Activated effector memory CD4-positive, alpha-beta T cell treated with Interleukin-2 at 50 U/mL for 16 hours (primary cell): ENCODE results near the gene RNF26.
A peak's percentile ranks its signal among the peaks of the same experiment; 100 is the strongest.

Source experiments
- DNase-seq: peaks from one replicate; pipeline ENCODE4 v3.0.0-alpha.2; 2020

RNF26 gene

GRCh38 chr11:119337581-119338317 is 3.4 kb downstream of the RNF26 start:
- no peak for DNase-seq

DNA sequence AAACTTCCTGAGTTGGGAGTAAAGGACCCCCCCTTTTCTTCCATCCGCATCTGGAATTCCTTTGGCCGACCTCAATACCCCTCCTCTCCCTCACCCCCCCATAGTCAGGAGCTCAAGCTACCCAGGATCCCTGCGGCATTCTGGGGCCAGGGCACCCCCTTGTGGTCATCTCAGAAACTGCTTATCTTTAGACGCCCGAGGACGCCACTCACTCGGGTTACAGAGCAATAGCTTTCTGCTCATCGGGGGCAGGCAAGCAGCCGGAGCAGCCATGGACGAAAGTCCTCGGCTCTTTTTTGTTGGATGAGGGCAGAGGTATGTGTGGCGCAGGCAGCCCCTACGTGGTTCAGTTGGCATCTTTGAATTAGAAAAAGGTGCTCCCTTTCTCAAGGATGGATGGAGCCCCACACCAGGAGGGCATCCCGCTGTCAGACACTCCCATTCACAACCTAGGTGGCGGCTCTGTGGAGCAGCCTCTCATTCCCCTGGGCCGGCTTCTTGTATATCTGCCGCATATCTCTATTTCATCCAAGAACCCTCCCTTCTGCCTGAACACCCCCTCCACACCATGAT is 4.1 kb downstream of the RNF26 start:
- DNase-seq, result peak; percentile 47

GRCh38 chr11:119338965-119339588 is 4.8 kb downstream of the RNF26 start:
- DNase-seq, result no peak

- no peak for DNase-seq
These were observed 5.4 kb downstream of the RNF26 start for GRCh38 chr11:119339589-119340334.

- DNase-seq, result no peak
These were observed 6.3 kb downstream of the RNF26 start, which contains the start of gene C1QTNF5 for GRCh38 chr11:119340335-119341221. TSS of gene C1QTNF5 (minus strand) at chr11:119340883. CDS start at chr11:119340397, 486 bp downstream.

- DNase-seq, result no peak
These were observed 7.1 kb downstream of the RNF26 start for GRCh38 chr11:119341222-119342022.

DNA sequence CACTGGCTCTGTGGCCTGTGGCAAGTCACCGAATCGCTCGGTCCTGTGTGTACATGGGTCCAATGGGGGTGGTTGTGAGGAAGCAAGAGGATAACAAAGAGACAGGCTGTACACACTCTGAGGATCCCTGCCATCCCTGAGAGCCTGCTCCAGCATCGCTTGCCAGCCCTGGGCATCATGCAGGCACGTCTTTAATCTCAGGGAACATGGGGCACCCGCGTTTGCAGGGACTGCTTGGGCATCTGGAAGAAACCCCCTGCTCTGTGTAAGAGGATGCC is 7.6 kb downstream of the RNF26 start:
- no peak for DNase-seq

DNA sequence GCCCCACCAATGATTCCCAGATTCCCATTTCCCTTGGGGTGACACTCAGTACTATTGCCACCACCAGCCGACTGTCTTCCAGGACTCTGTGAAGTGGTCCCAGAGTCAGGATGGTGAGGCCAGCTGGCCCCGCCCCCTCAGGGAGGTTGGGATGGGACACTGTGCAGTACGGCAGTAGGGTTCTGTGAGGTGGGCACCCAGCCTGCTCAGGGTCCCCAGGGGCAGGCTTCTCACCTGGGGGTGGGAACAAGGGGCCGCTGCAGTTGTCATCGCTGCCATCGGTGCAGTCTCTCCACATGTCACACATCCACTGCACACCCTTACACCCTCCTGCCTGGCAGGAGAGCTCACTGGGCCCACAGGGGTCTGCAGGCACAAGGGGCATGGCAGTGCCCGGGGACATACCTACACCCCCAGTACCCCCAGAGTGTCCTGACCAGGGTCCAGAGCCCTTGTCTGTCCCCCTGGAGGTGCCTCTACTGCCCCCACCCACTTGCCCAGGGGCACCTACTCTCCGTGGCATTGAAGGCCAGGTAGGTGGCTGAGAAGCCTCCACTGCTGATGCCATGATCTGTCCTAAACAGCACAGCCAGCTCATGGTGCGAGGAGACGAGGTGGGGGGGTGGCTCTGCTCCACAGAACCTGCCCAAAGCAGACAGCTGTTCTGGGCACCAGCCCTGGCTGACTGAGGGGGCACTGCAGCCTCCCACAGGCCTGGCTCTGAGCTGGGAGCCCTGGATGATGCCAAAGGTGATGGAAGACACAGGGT is 8.2 kb downstream of the RNF26 start:
- no peak for DNase-seq

- DNase-seq, result no peak
These were observed 9.4 kb downstream of the RNF26 start for GRCh38 chr11:119343726-119344125.

DNA sequence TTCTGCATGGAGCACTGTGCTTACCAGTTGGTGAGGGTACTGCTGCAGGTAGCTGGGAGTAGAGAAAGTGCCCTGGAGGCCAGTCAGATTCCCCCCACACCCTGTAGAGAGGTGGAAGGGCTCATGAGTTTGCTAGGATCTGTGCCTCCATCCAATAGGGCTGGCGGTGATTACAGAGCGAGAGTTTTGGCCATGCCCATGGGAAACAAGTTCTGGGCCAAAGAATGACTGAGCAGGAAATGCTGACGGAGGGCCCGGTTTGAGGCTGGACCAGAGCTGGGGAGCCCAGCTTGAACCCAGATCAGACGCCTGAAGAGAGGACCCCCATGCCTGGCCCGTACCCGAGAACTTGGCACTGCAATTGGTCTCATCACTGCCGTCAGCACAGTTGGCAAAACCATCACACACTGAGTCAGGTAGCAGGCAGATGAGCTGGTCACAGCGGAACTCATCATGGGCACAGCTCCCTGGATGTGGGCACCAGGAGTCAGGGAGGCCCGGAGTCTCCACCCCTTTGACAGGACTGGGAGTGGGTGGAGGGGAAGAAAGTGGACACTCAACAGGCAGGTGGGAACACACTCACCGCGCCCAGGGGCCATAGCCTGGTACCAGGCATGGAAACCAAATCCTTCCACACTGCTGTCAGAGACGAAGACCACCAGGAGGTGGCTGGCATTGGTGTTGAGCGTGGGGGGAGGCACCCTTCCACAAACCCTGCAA is 10.1 kb downstream of the RNF26 start:
- no peak for DNase-seq

- DNase-seq, result no peak
These were observed 11.4 kb downstream of the RNF26 start for GRCh38 chr11:119345685-119346084.

GRCh38 chr11:119346605-119347004 is 12.3 kb downstream of the RNF26 start, which contains the start of gene MFRP:
TSS of gene MFRP (minus strand) at chr11:119346705. CDS start at chr11:119346513, 192 bp downstream.
- DNase-seq, result no peak

GRCh38 chr11:119347242-119347641 is 12.9 kb downstream of the RNF26 start:
- no peak for DNase-seq

DNA sequence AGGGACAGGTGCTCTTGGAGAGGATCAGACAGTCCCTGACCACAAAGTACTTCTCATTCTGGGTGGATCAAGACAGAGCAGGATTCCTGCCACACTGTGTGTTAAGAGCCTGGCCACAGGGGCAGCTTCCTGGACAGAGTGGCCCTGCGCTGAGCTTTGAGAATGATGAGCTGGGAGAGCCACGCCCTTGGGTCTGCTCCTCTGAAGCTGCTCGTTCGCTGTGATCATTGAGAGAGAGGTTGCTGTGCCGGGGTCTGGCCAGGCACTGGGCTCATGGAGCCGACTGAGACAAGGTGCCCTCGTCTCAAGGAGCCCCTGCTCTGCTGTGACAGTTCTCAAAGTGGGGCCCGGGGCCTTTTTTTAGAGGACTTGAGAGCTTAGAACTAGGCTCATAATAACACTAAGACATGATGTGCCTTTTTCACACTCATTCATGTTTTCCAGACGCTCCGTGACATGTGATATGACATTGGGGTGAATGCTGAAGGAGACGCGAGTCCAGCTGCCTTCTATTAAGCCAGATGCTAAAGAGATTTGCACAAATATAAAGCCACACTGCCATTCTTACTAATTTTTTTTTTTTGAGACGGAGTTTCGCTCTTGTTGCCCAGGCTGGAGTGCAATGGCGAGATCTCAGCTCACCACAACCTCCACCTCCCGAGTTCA is 13.7 kb downstream of the RNF26 start:
- DNase-seq, result no peak

DNA sequence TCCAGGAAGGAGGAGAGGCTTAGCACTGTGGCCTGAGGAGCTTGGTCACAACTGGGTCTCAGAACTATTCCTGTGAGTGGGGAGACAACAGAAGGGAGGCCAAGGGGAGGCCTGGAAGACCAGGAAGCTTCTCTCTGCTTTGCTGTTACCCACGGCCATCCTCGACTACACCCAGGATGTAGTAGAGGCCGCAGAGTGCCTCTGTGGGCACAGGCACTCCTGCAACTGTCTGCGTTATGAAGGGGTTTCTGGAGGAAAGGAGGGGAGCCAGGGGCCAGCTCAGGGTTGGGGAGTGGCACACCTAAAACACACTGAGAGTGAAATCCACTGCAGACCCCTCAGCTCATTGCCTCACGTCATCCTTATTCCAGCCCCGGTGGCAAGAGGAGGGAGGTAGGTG is 16.0 kb downstream of the RNF26 start:
- no peak for DNase-seq

- DNase-seq, result no peak
These were observed 16.9 kb downstream of the RNF26 start for GRCh38 chr11:119351232-119351631.

DNA sequence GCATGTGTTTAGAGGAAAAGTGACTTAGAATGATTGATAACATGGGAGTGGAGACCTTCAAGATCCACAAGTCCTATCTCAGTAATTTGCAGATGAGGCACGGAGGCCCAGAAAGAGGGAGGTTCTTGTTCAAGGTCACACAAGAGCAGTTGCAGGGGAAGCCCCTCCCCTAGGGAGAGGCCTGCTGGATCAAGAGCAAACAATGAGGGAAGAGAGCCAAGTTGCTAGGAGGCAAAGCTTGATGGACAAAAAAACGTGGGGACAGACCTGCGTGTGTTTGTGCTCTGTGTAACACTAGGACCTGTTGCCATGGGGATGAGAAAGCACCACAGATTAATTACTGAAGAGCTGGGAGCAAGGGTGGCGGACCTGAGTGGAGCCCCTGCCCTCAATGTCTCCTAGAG is 18.5 kb downstream of the RNF26 start:
- DNase-seq, result no peak

DNA sequence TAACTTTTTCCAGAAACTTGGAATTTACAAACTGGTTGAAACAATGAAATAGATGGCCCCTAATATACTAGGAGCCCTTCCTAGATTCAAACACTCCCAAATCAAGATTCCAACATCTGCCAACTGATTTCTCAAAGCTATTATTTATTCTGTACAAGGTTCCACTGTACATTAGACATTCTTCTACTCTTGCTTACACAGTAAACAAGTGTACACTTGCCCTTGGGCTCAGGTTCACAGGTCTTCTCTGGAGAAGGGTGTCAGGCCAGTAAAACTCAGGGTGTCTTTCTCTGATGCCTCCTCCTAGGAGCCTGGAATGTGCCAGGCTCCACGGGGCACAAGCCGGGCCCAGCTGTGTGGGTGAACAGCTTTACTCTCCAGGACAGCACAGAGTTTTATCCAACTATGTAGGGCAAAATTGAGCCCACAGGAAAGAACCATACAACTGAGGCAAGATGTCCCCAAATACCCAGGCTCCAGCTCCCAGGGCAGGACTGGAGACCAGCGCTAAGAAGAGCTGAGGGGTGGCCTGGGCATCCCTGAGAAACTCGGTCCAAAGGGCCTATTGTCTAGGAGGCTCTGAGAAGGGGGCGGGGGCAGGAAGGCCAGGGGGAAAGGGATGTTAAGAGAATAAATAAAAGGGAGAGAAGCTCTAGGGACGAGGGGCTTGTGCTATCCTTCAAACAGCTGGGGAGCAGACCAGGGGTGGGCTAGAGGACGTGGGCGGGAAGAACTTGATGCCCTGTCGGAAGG is 20.9 kb downstream of the RNF26 start:
- DNase-seq, result no peak
